VCaP (cell line): ENCODE data around the gene TSSK6.

Experiments used
- H3K27ac ChIP-seq: fragments of 450-650 bp; 2 replicates; pipeline ENCODE4 v1.5.1; 2017
- CTCF ChIP-seq: fragments of 450-650 bp; conservative IDR thresholded peaks from 2 replicates; pipeline ENCODE4 v1.5.1; 2017; ENCODE audit warnings: mild to moderate bottlenecking, moderate library complexity

TSSK6 gene

GRCh38 chr19:19508217-19508616 is 7.1 kb downstream of the TSSK6 start:
- TF ChIP-seq CTCF = no peak
- H3K27ac ChIP-seq = no peak overlapping the region

- H3K27ac ChIP-seq = no peak overlapping the region
- no peak for TF ChIP-seq CTCF
These were observed 8.0 kb downstream of the TSSK6 start for GRCh38 chr19:19507354-19507753.

DNA sequence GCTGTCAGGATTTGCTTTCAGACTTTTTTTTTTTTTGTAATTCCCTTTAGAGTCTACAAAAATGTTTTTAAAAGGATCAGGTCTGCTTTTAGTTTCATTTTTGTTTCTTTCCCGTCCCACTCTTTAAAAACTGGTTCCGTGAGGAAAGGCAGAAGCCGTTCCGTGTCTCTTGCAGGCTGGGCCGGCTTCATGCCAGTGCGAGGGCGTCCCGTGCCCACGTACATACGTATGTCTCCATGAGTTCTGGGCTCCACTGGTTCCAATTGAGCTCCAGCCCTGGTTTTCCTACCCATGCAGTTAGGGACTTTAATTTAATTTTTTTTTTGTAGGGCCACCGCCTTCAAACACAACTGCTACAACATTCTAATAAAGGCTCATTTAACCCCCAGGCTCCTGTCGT is 8.8 kb downstream of the TSSK6 start:
- no peak overlapping the region for H3K27ac ChIP-seq
- no peak for TF ChIP-seq CTCF

DNA sequence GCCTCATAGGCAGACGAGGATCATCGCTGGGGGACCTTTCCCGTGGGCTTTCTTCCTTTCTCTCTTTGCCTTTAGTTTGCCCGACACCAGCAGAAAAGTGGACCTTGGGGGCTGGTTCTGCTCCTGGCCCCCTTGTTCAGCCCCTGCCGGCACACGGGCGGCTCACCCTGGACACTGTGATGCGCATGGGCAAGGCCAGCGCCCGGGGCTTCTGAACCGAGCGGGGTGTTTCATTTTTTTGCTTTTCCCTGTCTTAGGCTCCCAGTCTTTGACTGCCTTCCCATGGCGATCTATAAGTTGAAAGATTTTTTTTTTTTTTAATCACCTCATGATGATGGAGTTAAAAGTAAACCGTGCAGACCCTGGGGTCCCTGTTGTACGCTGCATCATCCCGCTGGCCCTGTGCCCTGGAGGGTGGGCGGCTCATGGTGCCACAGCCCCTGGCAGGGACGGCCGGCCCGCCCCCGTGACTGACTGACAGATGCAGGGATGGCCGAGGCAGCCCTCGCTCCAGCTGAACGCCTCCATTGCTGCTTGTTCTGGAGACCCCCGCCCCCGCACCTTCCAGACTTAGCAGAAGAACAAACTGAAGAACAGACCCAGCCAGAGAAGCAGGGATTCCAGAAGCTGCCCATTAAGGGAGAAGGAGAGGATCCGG is 9.6 kb downstream of the TSSK6 start:
- TF ChIP-seq CTCF = no peak
- no peak overlapping the region for H3K27ac ChIP-seq

GRCh38 chr19:19504754-19505668 is 10.3 kb downstream of the TSSK6 start:
- TF ChIP-seq CTCF = no peak
- no peak overlapping the region for H3K27ac ChIP-seq

DNA sequence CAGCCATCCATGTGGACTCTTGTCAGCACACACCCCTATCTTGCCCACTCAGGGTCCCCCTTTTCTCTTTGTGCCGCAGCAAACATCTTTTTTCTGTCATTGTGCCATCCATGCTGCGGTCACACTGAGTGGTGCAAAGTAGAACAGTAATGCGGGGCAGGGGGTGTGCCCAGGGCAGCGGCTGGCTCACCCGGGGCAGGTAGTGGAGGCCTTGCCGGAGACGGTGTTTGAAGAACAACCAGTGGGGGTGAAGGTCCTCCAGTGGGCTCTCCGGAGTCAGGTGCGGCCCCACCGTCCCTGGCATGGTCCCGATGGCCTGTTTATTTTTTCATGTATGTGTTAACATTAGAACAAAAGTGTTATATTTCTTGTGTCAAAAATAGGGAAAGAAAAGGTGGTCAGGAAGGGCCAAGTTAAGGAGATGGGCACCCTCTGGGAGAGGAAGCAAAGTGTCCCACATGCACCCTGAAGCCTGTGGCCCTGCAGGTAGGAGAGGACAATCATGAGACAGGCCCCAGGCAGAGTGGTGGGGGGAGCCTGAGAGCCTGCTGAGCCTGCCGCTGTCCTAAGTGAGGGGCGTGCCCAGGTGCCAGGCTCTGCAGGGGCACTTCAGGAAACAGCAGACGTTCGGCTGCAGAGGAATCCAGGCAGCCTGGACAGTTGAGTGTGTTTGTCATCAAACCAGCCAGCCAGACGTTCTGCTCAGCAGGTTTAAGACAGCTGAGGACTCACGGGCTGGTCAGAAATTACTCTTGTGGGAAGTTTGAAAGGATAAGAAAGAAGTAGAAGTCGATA is 12.3 kb downstream of the TSSK6 start:
- H3K27ac ChIP-seq = no peak overlapping the region
- TF ChIP-seq CTCF = no peak

DNA sequence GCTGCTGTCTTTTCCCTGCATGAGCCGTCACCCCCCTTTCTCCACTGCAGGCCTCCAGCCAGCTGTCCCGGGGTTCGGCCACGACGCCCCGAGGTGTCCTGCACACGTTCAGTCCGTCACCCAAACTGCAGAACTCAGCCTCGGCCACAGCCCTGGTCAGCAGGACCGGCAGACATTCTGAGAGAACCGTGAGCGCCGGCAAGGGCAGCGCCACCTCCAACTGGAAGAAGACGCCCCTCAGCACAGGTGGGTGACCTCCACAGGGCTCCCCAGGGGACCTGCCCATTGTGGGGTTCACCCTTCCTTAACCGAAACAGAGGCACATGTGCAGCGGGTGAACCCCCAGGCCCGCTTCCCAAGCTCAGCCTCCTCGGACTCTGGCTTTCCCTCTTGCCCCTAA is 13.1 kb downstream of the TSSK6 start:
- H3K27ac ChIP-seq = no peak overlapping the region
- no peak for TF ChIP-seq CTCF
